ENCODE data around the gene DEGS2. TPM values are rescaled to one million over a fixed set of nuclear protein-coding genes. Genes with fewer than 3 reads are reported as not detected.

The DEGS2 gene
- total and polyA plus RNA-seq, 2 of the 13 experiments (the other 11 are each of a cell fraction or from before 2014, with no cell fraction given) = 0.09 TPM

GRCh38 chr14:100144996-100145646 lies 14.3 kb downstream of the DEGS2 start (continued):
- no peak for TF ChIP-seq ZBTB40 (IDR thresholded peaks at IDR 0.05)
- peak; percentile 85 for TF ChIP-seq ZBTB40 (CRISPR knock-in tag; IDR thresholded peaks at IDR 0.05)
- TF ChIP-seq ZZZ3 (CRISPR knock-in tag; IDR thresholded peaks at IDR 0.05; ENCODE audit: borderline replicate concordance) = peak; percentile 62; the same call in 1 of the 2 replicates
- TF ChIP-seq ZNF101 (CRISPR knock-in tag; IDR thresholded peaks at IDR 0.05; ENCODE audit: borderline replicate concordance, low read depth) = peak; percentile 73; the same call in 1 of the 2 replicates
- TF ChIP-seq ARNT (IDR thresholded peaks at IDR 0.05) = no peak
- TF ChIP-seq ZNF24 (IDR thresholded peaks at IDR 0.05) = no peak
- no peak for TF ChIP-seq ZBTB3 (CRISPR knock-in tag; IDR thresholded peaks at IDR 0.05; ENCODE audit: borderline replicate concordance, low read depth)
- TF ChIP-seq SPEN (CRISPR knock-in tag; IDR thresholded peaks at IDR 0.05; ENCODE audit: low read depth) = peak; percentile 82; the same call in 1 of the 2 replicates
- 0 out of 2 replicates have a peak, but pooled peaks have one; percentile 81 for TF ChIP-seq HINFP (CRISPR knock-in tag; IDR thresholded peaks at IDR 0.05; ENCODE audit: low read depth)
- TF ChIP-seq SP140L (CRISPR knock-in tag; IDR thresholded peaks at IDR 0.05; ENCODE audit: borderline replicate concordance) = no peak; the same call in 1 of the 2 replicates
- TF ChIP-seq ATF6 (CRISPR knock-in tag; conservative IDR thresholded peaks at IDR 0.05) = no peak
- TF ChIP-seq JARID2 (CRISPR knock-in tag; IDR thresholded peaks at IDR 0.05; ENCODE audit: insufficient replicate concordance) = no peak
- peak; percentile 64; the same call in 1 of the 2 replicates for TF ChIP-seq ZNF431 (CRISPR knock-in tag; IDR thresholded peaks at IDR 0.05; ENCODE audit: borderline replicate concordance, low read depth)
- peak; percentile 80; the same call in 1 of the 2 replicates for TF ChIP-seq MXD3 (CRISPR knock-in tag; IDR thresholded peaks at IDR 0.05)
- no peak for TF ChIP-seq RARG (CRISPR knock-in tag; IDR thresholded peaks at IDR 0.05; ENCODE audit: low read depth)
- TF ChIP-seq FIP1L1 (IDR thresholded peaks at IDR 0.05; ENCODE audit: borderline replicate concordance, insufficient read depth, low read depth, low read length) = no peak

Data from HepG2 (cell line).